ENCODE data around the gene CCDC9B.

Gene CCDC9B

GRCh38 chr15:40344217-40344616, 3.5 kb upstream of the CCDC9B start:
- DNase-seq = peak; percentile 40

- peak; percentile 88 for DNase-seq
Measured at GRCh38 chr15:40343512-40343911, 2.8 kb upstream of the CCDC9B start.

- no peak for DNase-seq
Measured at GRCh38 chr15:40342416-40343320, 1.9 kb upstream of the CCDC9B start.

GRCh38 chr15:40340038-40340739, 550 bp downstream of the CCDC9B start:
- DNase-seq = peak; percentile 83

GRCh38 chr15:40339621-40339945, 1.2 kb downstream of the CCDC9B start:
- no peak for DNase-seq

GRCh38 chr15:40338921-40339620, 1.7 kb downstream of the CCDC9B start:
- DNase-seq = peak; percentile 79

- DNase-seq = peak; percentile 71
Measured at GRCh38 chr15:40338041-40338657, 2.6 kb downstream of the CCDC9B start.

- no peak for DNase-seq
Measured at GRCh38 chr15:40337597-40337996, 3.1 kb downstream of the CCDC9B start.

GRCh38 chr15:40336744-40337122, 4.0 kb downstream of the CCDC9B start:
- no peak for DNase-seq

- no peak for DNase-seq
Measured at GRCh38 chr15:40335938-40336743, 4.6 kb downstream of the CCDC9B start.

GRCh38 chr15:40334941-40335795, 5.6 kb downstream of the CCDC9B start:
- no peak for DNase-seq

GRCh38 chr15:40334541-40334940, 6.2 kb downstream of the CCDC9B start:
- no peak for DNase-seq

- peak; percentile 72 for DNase-seq
Measured at GRCh38 chr15:40333922-40334492, 6.7 kb downstream of the CCDC9B start.

- DNase-seq = no peak
Measured at GRCh38 chr15:40332113-40332781, 8.5 kb downstream of the CCDC9B start.

- DNase-seq = no peak
Measured at GRCh38 chr15:40331637-40332036, 9.1 kb downstream of the CCDC9B start.

- no peak for DNase-seq
Measured at GRCh38 chr15:40331026-40331425, 9.7 kb downstream of the CCDC9B start.

- DNase-seq = no peak
Measured at GRCh38 chr15:40330368-40330836, 10.3 kb downstream of the CCDC9B start.

- no peak for DNase-seq
Measured at GRCh38 chr15:40329804-40330203, 10.9 kb downstream of the CCDC9B start.

- DNase-seq = no peak
Measured at GRCh38 chr15:40328751-40329150, 12.0 kb downstream of the CCDC9B start.

- DNase-seq = peak; percentile 84
Measured at GRCh38 chr15:40328176-40328575, 12.6 kb downstream of the CCDC9B start.
